Activated naive CD8-positive, alpha-beta T cell treated with anti-CD3 and anti-CD28 coated beads, Interleukin-2, amount 50 U/mL, for 24 hours (primary cell): ENCODE data around the gene KCNB1.

Experiments used
- ATAC-seq: fragments of 150-1000 bp; cut with Tn5 transposase; one replicate; pipeline ENCODE4 v1.10.0; 2021
- DNase-seq: peaks from one replicate; pipeline ENCODE4 v3.0.0; 2021
- H3K27ac Mint-ChIP-seq: one replicate; pipeline ENCODE4 v1.8.0; 2021; ENCODE audit warnings: mild to moderate bottlenecking, mixed read lengths
- H3K27me3 Mint-ChIP-seq: one replicate; pipeline ENCODE4 v1.8.0; 2021; ENCODE audit warnings: mixed read lengths
- H3K36me3 Mint-ChIP-seq: one replicate; pipeline ENCODE4 v1.8.0; 2021; ENCODE audit warnings: low read depth, mixed read lengths
- H3K4me1 Mint-ChIP-seq: one replicate; pipeline ENCODE4 v1.8.0; 2021; ENCODE audit warnings: mixed read lengths
- H3K4me3 Mint-ChIP-seq: one replicate; pipeline ENCODE4 v1.8.0; 2021; ENCODE audit warnings: mild to moderate bottlenecking, moderate library complexity, mixed read lengths
- H3K9me3 Mint-ChIP-seq: one replicate; pipeline ENCODE4 v1.8.0; 2021; ENCODE audit warnings: mixed read lengths

The KCNB1 gene

GRCh38 chr20:49380337-49380780 lies 102.1 kb downstream of the KCNB1 start:
- H3K36me3 Mint-ChIP-seq, result no peaks in the 10 kb centered on the region
- H3K4me3 Mint-ChIP-seq, result no peak overlapping the region
- ATAC-seq (no peak), DNase-seq (no peak)
- H3K27ac Mint-ChIP-seq, result no peak overlapping the region
- peaks cover 19% of the 10 kb centered on the region for H3K27me3 Mint-ChIP-seq
- H3K9me3 Mint-ChIP-seq, result no peaks in the 10 kb centered on the region
- H3K4me1 Mint-ChIP-seq, result peaks cover 2% of the 10 kb centered on the region

- H3K4me1 Mint-ChIP-seq, result peaks cover 2% of the 10 kb centered on the region
- H3K36me3 Mint-ChIP-seq, result no peaks in the 10 kb centered on the region
- DNase-seq (no peak), ATAC-seq (no peak)
- no peak overlapping the region for H3K27ac Mint-ChIP-seq
- peaks cover 19% of the 10 kb centered on the region for H3K27me3 Mint-ChIP-seq
- no peak overlapping the region for H3K4me3 Mint-ChIP-seq
- H3K9me3 Mint-ChIP-seq, result no peaks in the 10 kb centered on the region
Observed at GRCh38 chr20:49379338-49379737, 103.1 kb downstream of the KCNB1 start.

- ATAC-seq (no peak), DNase-seq (no peak)
- H3K9me3 Mint-ChIP-seq, result no peaks in the 10 kb centered on the region
Observed at GRCh38 chr20:49377326-49377725, 105.1 kb downstream of the KCNB1 start.

GRCh38 chr20:49375170-49375569 lies 107.3 kb downstream of the KCNB1 start:
- ATAC-seq, result no peak
- Mint-ChIP-seq H3K4me1 (no peaks in the 10 kb centered on the region), H3K36me3 (no peaks in the 10 kb centered on the region), H3K4me3 (no peak overlapping the region), H3K27me3 (peaks cover 13% of the 10 kb centered on the region), H3K27ac (no peak overlapping the region), H3K9me3 (no peaks in the 10 kb centered on the region)
- DNase-seq, result no peak

More at GRCh38 chr20:49377326-49377725, 105.1 kb downstream of the KCNB1 start:
- Mint-ChIP-seq H3K4me3 (no peak overlapping the region), H3K4me1 (no peaks in the 10 kb centered on the region), H3K27me3 (peaks cover 8% of the 10 kb centered on the region), H3K36me3 (no peaks in the 10 kb centered on the region), H3K27ac (no peak overlapping the region)

GRCh38 chr20:49372095-49372734 lies 110.3 kb downstream of the KCNB1 start:
- Mint-ChIP-seq H3K27ac (no peak overlapping the region), H3K36me3 (no peaks in the 10 kb centered on the region), H3K4me1 (no peaks in the 10 kb centered on the region), H3K4me3 (no peak overlapping the region), H3K27me3 (peaks cover 32% of the 10 kb centered on the region), H3K9me3 (no peaks in the 10 kb centered on the region)
- no peak for ATAC-seq
- DNase-seq, result no peak

GRCh38 chr20:49368596-49368995 lies 113.9 kb downstream of the KCNB1 start:
- Mint-ChIP-seq H3K27ac (no peak overlapping the region), H3K36me3 (no peaks in the 10 kb centered on the region), H3K4me3 (no peak overlapping the region), H3K9me3 (no peaks in the 10 kb centered on the region), H3K27me3 (peaks cover 35% of the 10 kb centered on the region), H3K4me1 (no peaks in the 10 kb centered on the region)
- DNase-seq (no peak), ATAC-seq (no peak)

- Mint-ChIP-seq H3K4me1 (no peaks in the 10 kb centered on the region), H3K27me3 (peaks cover 34% of the 10 kb centered on the region), H3K27ac (no peak overlapping the region), H3K9me3 (no peaks in the 10 kb centered on the region), H3K4me3 (no peak overlapping the region), H3K36me3 (no peaks in the 10 kb centered on the region)
- ATAC-seq (no peak), DNase-seq (no peak)
Observed at GRCh38 chr20:49367113-49367512, 115.4 kb downstream of the KCNB1 start.

GRCh38 chr20:49366687-49367086 lies 115.8 kb downstream of the KCNB1 start:
- H3K4me1 Mint-ChIP-seq, result no peaks in the 10 kb centered on the region
- H3K9me3 Mint-ChIP-seq, result no peaks in the 10 kb centered on the region
- no peaks in the 10 kb centered on the region for H3K36me3 Mint-ChIP-seq
- no peak for DNase-seq
- H3K4me3 Mint-ChIP-seq, result no peak overlapping the region
- peaks cover 32% of the 10 kb centered on the region for H3K27me3 Mint-ChIP-seq
- no peak overlapping the region for H3K27ac Mint-ChIP-seq
- ATAC-seq, result no peak

- no peak overlapping the region for H3K4me3 Mint-ChIP-seq
- no peaks in the 10 kb centered on the region for H3K4me1 Mint-ChIP-seq
- ATAC-seq (no peak), DNase-seq (no peak)
- peaks cover 17% of the 10 kb centered on the region for H3K27me3 Mint-ChIP-seq
- no peak overlapping the region for H3K27ac Mint-ChIP-seq
- no peaks in the 10 kb centered on the region for H3K36me3 Mint-ChIP-seq
- H3K9me3 Mint-ChIP-seq, result no peaks in the 10 kb centered on the region
Observed at GRCh38 chr20:49361862-49362660, 120.4 kb downstream of the KCNB1 start.

- no peak for DNase-seq
- ATAC-seq, result no peak
- H3K4me1 Mint-ChIP-seq, result no peaks in the 10 kb centered on the region
- no peak overlapping the region for H3K27ac Mint-ChIP-seq
- H3K36me3 Mint-ChIP-seq, result no peaks in the 10 kb centered on the region
- H3K4me3 Mint-ChIP-seq, result no peak overlapping the region
- peaks cover 13% of the 10 kb centered on the region for H3K27me3 Mint-ChIP-seq
- no peaks in the 10 kb centered on the region for H3K9me3 Mint-ChIP-seq
Observed at GRCh38 chr20:49360242-49360968, 122.1 kb downstream of the KCNB1 start.

- ATAC-seq, result no peak
- Mint-ChIP-seq H3K9me3 (no peaks in the 10 kb centered on the region), H3K4me3 (no peak overlapping the region), H3K27me3 (peaks cover 13% of the 10 kb centered on the region), H3K27ac (no peak overlapping the region), H3K36me3 (no peaks in the 10 kb centered on the region), H3K4me1 (no peaks in the 10 kb centered on the region)
- DNase-seq, result no peak
Observed at GRCh38 chr20:49356676-49357075, 125.8 kb downstream of the KCNB1 start.

GRCh38 chr20:49354673-49355072 lies 127.8 kb downstream of the KCNB1 start:
- ATAC-seq, result no peak
- Mint-ChIP-seq H3K27ac (no peak overlapping the region), H3K36me3 (no peaks in the 10 kb centered on the region), H3K4me3 (no peak overlapping the region), H3K27me3 (peaks cover 15% of the 10 kb centered on the region), H3K9me3 (no peaks in the 10 kb centered on the region), H3K4me1 (no peaks in the 10 kb centered on the region)
- DNase-seq, result no peak

- Mint-ChIP-seq H3K36me3 (no peaks in the 10 kb centered on the region), H3K4me1 (no peaks in the 10 kb centered on the region), H3K9me3 (no peaks in the 10 kb centered on the region), H3K27me3 (peaks cover 22% of the 10 kb centered on the region), H3K27ac (no peak overlapping the region), H3K4me3 (no peak overlapping the region)
- DNase-seq, result no peak
- ATAC-seq, result no peak
Observed at GRCh38 chr20:49353348-49353747, 129.1 kb downstream of the KCNB1 start.

- Mint-ChIP-seq H3K4me1 (peaks cover 4% of the 10 kb centered on the region), H3K4me3 (no peak overlapping the region), H3K36me3 (no peaks in the 10 kb centered on the region), H3K27me3 (peaks cover 23% of the 10 kb centered on the region), H3K27ac (no peak overlapping the region), H3K9me3 (no peaks in the 10 kb centered on the region)
- DNase-seq (no peak), ATAC-seq (no peak)
Observed at GRCh38 chr20:49352751-49353150, 129.7 kb downstream of the KCNB1 start.

GRCh38 chr20:49351775-49352174 lies 130.7 kb downstream of the KCNB1 start:
- ATAC-seq (no peak), DNase-seq (no peak)
- H3K27ac Mint-ChIP-seq, result no peak overlapping the region

More at GRCh38 chr20:49351775-49352174, 130.7 kb downstream of the KCNB1 start:
- no peak overlapping the region for H3K4me3 Mint-ChIP-seq
- no peaks in the 10 kb centered on the region for H3K9me3 Mint-ChIP-seq
- H3K36me3 Mint-ChIP-seq, result no peaks in the 10 kb centered on the region
- H3K27me3 Mint-ChIP-seq, result peaks cover 24% of the 10 kb centered on the region
- peaks cover 8% of the 10 kb centered on the region for H3K4me1 Mint-ChIP-seq
